Right lobe of liver (tissue), 4 donors: ENCODE results near the gene GCLM.

Experiments
- POLR2A ChIP-seq: fragments of 450-650 bp; IDR thresholded peaks from one replicate; pipeline ENCODE4 v1.6.1; 2017; ENCODE audit warnings: antibody characterized with exemption, mild to moderate bottlenecking
- TF ChIP-seq, protein P1 (sequence below), 4 donors: fragments of 200-600 bp in 3 of 4; fragments of 450-650 bp in 1 of 4; IDR thresholded peaks; one replicate each; pipeline versions ENCODE4 v1.5.1 to v1.8.0; 2016 to 2022; ENCODE audit warnings: antibody characterized with exemption in 4 of 4, mild to moderate bottlenecking in 2 of 4
- donor health status: DM: no; HTN: no; CAD: no.
- donor health status: DM: no; HTN: no; CAD: no.
- donor health status: DM: no; HTN: yes; CAD: no.

- no peak for TF ChIP-seq POLR2A
- TF ChIP-seq, protein P1, sequence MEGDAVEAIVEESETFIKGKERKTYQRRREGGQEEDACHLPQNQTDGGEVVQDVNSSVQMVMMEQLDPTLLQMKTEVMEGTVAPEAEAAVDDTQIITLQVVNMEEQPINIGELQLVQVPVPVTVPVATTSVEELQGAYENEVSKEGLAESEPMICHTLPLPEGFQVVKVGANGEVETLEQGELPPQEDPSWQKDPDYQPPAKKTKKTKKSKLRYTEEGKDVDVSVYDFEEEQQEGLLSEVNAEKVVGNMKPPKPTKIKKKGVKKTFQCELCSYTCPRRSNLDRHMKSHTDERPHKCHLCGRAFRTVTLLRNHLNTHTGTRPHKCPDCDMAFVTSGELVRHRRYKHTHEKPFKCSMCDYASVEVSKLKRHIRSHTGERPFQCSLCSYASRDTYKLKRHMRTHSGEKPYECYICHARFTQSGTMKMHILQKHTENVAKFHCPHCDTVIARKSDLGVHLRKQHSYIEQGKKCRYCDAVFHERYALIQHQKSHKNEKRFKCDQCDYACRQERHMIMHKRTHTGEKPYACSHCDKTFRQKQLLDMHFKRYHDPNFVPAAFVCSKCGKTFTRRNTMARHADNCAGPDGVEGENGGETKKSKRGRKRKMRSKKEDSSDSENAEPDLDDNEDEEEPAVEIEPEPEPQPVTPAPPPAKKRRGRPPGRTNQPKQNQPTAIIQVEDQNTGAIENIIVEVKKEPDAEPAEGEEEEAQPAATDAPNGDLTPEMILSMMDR (IDR thresholded peaks at IDR 0.05), result no peak
Measured at GRCh38 chr1:93888900-93889299, 20.3 kb downstream of the GCLM start.
